Loucy (cell line): ENCODE results near the gene GRIP1.

ENCODE experiments used
- H2AFZ ChIP-seq: fragments of 200-600 bp; sonication (generic); 2 replicates; pipeline ENCODE4 v1.6.0; 2016; ENCODE audit warnings: antibody characterized with exemption, mild to moderate bottlenecking, low read length, moderate library complexity
- H3F3A ChIP-seq: fragments of 200-600 bp; 2 replicates; pipeline ENCODE4 v1.6.0; 2016; ENCODE audit warnings: antibody characterized with exemption, low read depth, mild to moderate bottlenecking
- H3K27me3 ChIP-seq: fragments of 200-600 bp; sonication (generic); 2 replicates; pipeline ENCODE4 v1.6.1; 2014; ENCODE audit warnings: low read length, mild to moderate bottlenecking; ENCODE audit not compliant: insufficient read depth, poor library complexity, severe bottlenecking
- H3K36me3 ChIP-seq: fragments of 200-600 bp; sonication (generic); 2 replicates; pipeline ENCODE4 v1.6.1; 2016; ENCODE audit warnings: low read length; ENCODE audit not compliant: insufficient read depth
- H3K4me1 ChIP-seq: fragments of 200-600 bp; sonication (generic); 2 replicates; pipeline ENCODE4 v1.5.1; 2014; ENCODE audit warnings: low read length, mild to moderate bottlenecking; ENCODE audit not compliant: insufficient read depth, poor library complexity, severe bottlenecking
- H3K4me2 ChIP-seq: fragments of 200-600 bp; sonication (generic); 2 replicates; pipeline ENCODE4 v1.6.0; 2014; ENCODE audit warnings: antibody characterized with exemption, low read length, low read depth, mild to moderate bottlenecking; ENCODE audit not compliant: poor library complexity, severe bottlenecking
- H3K4me3 ChIP-seq: fragments of 200-600 bp; sonication (generic); 2 replicates; pipeline ENCODE4 v1.5.1; 2014; ENCODE audit warnings: low read length, mild to moderate bottlenecking, mixed read lengths; ENCODE audit not compliant: poor library complexity, severe bottlenecking
- H3K79me2 ChIP-seq: fragments of 200-600 bp; sonication (generic); 2 replicates; pipeline ENCODE4 v1.6.1; 2014; ENCODE audit warnings: low read length; ENCODE audit not compliant: insufficient read depth
- H3K9ac ChIP-seq: fragments of 200-600 bp; sonication (generic); 2 replicates; pipeline ENCODE4 v1.6.0; 2014; ENCODE audit warnings: mild to moderate bottlenecking, low read depth, low read length, moderate library complexity; ENCODE audit not compliant: poor library complexity, severe bottlenecking
- H3K9me2 ChIP-seq: fragments of 200-600 bp; sonication (generic); replicated peaks from 2 replicates; pipeline ENCODE4 v1.6.1; 2016; ENCODE audit warnings: low read depth, low read length, mixed read lengths
- H3K9me3 ChIP-seq: fragments of 200-600 bp; sonication (generic); 2 replicates; pipeline ENCODE4 v1.6.1; 2014; ENCODE audit warnings: mild to moderate bottlenecking, antibody characterized with exemption, low read length, low read depth; ENCODE audit not compliant: insufficient read depth
- H4K20me1 ChIP-seq: fragments of 200-600 bp; sonication (generic); 2 replicates; pipeline ENCODE4 v1.6.0; 2014; ENCODE audit warnings: antibody characterized with exemption, low read length, mild to moderate bottlenecking; ENCODE audit not compliant: insufficient read depth, poor library complexity, severe bottlenecking
- CTCF ChIP-seq: fragments of 200-600 bp; sonication (generic); conservative IDR thresholded peaks from 2 replicates; pipeline ENCODE4 v1.5.1; 2014; ENCODE audit warnings: mild to moderate bottlenecking, antibody characterized with exemption, low read length
- EZH2phosphoT487 ChIP-seq: fragments of 200-600 bp; IDR thresholded peaks from 2 replicates; pipeline ENCODE4 v1.6.1; 2018; ENCODE audit warnings: antibody characterized with exemption, mild to moderate bottlenecking, moderate library complexity, borderline replicate concordance

Gene GRIP1

GRCh38 chr12:66456612-66457011 lies 222.3 kb downstream of the GRIP1 start:
- TF ChIP-seq EZH2phosphoT487, result no peak
- no peak for TF ChIP-seq CTCF

GRCh38 chr12:66453844-66454243 lies 225.0 kb downstream of the GRIP1 start:
- Histone ChIP-seq H4K20me1 (no peaks in the 10 kb centered on the region), H3K4me2 (no peak overlapping the region), H3F3A (no peaks in the 10 kb centered on the region), H3K9me2 (no peaks in the 10 kb centered on the region), H3K4me1 (no peaks in the 10 kb centered on the region), H2AFZ (no peak overlapping the region), H3K27me3 (no peaks in the 10 kb centered on the region), H3K9me3 (no peaks in the 10 kb centered on the region), H3K4me3 (no peak overlapping the region), H3K79me2 (no peaks in the 10 kb centered on the region), H3K9ac (no peak overlapping the region), H3K36me3 (no peaks in the 10 kb centered on the region)
- TF ChIP-seq EZH2phosphoT487 (no peak), CTCF (no peak)

More at GRCh38 chr12:66456612-66457011, 222.3 kb downstream of the GRIP1 start:
- Histone ChIP-seq H3F3A (no peaks in the 10 kb centered on the region), H3K9ac (no peak overlapping the region), H3K4me2 (no peak overlapping the region), H3K9me2 (no peaks in the 10 kb centered on the region), H4K20me1 (no peaks in the 10 kb centered on the region), H2AFZ (no peak overlapping the region), H3K36me3 (no peaks in the 10 kb centered on the region), H3K4me3 (no peak overlapping the region), H3K4me1 (no peaks in the 10 kb centered on the region), H3K79me2 (no peaks in the 10 kb centered on the region), H3K9me3 (no peaks in the 10 kb centered on the region), H3K27me3 (no peaks in the 10 kb centered on the region)

- no peak overlapping the region for H2AFZ ChIP-seq
- no peaks in the 10 kb centered on the region for H3K4me1 ChIP-seq
- no peaks in the 10 kb centered on the region for H3K36me3 ChIP-seq
- H3K9ac ChIP-seq, result no peak overlapping the region
- no peak overlapping the region for H3K4me3 ChIP-seq
- no peaks in the 10 kb centered on the region for H3K27me3 ChIP-seq
- no peaks in the 10 kb centered on the region for H3K9me3 ChIP-seq
- no peaks in the 10 kb centered on the region for H3F3A ChIP-seq
- H4K20me1 ChIP-seq, result no peaks in the 10 kb centered on the region
- no peaks in the 10 kb centered on the region for H3K79me2 ChIP-seq
- TF ChIP-seq CTCF (no peak), EZH2phosphoT487 (no peak)
- no peak overlapping the region for H3K4me2 ChIP-seq
- H3K9me2 ChIP-seq, result no peaks in the 10 kb centered on the region
Measured at GRCh38 chr12:66453120-66453519, 225.8 kb downstream of the GRIP1 start.
